GM23338 (cell line): Measurements from ENCODE around the gene ITFG1. TPM values are rescaled to one million over a fixed set of nuclear protein-coding genes. Genes with fewer than 3 reads are reported as not detected.

Source experiments
- ATAC-seq: fragments of 200-7000 bp; cut with Tn5 transposase; 3 replicates; pipeline ENCODE4 v1.9.1; 2020
- DNase-seq: peaks from one replicate; pipeline ENCODE4 v3.0.0-alpha.2; 2015; ENCODE audit warnings: low spot score
- H2AFZ ChIP-seq: fragments of 200-600 bp; sonication (generic); 2 replicates; pipeline ENCODE4 v1.8.0; 2016; ENCODE audit warnings: antibody characterized with exemption, mild to moderate bottlenecking, moderate library complexity
- H3F3A ChIP-seq: fragments of 200-600 bp; sonication (generic); replicated peaks from 2 replicates; pipeline ENCODE4 v1.8.0; 2017; ENCODE audit warnings: antibody characterized with exemption, mixed run types, low read depth
- H3K27ac ChIP-seq: fragments of 200-600 bp; sonication (generic); 2 replicates; pipeline ENCODE4 v1.6.1; 2016; ENCODE audit warnings: low read depth
- H3K27me3 ChIP-seq: fragments of 200-600 bp; sonication (generic); 2 replicates; pipeline ENCODE4 v1.8.0; 2016; ENCODE audit warnings: mild to moderate bottlenecking, mixed run types, moderate library complexity; ENCODE audit not compliant: insufficient read depth
- H3K36me3 ChIP-seq: fragments of 200-600 bp; sonication (generic); 2 replicates; pipeline ENCODE4 v1.8.0; 2016; ENCODE audit warnings: mild to moderate bottlenecking; ENCODE audit not compliant: insufficient read depth
- H3K4me1 ChIP-seq: fragments of 200-600 bp; sonication (generic); 2 replicates; pipeline ENCODE4 v1.8.0; 2016; ENCODE audit warnings: mild to moderate bottlenecking, moderate library complexity; ENCODE audit not compliant: insufficient read depth
- H3K4me2 ChIP-seq: fragments of 200-600 bp; sonication (generic); 2 replicates; pipeline ENCODE4 v1.7.1; 2017; ENCODE audit warnings: mixed run types
- H3K4me3 ChIP-seq: fragments of 200-600 bp; sonication (generic); 2 replicates; pipeline ENCODE4 v1.6.1; 2016; ENCODE audit warnings: mixed run types
- H3K79me2 ChIP-seq: fragments of 200-600 bp; sonication (generic); replicated peaks from 2 replicates; pipeline ENCODE4 v1.8.0; 2017; ENCODE audit warnings: mild to moderate bottlenecking; ENCODE audit not compliant: insufficient read depth
- H3K9me2 ChIP-seq: fragments of 200-600 bp; sonication (generic); 2 replicates; pipeline ENCODE4 v1.8.0; 2017; ENCODE audit not compliant: insufficient read depth
- H4K20me1 ChIP-seq: fragments of 200-600 bp; sonication (generic); replicated peaks from 2 replicates; pipeline ENCODE4 v1.8.0; 2017; ENCODE audit warnings: mild to moderate bottlenecking; ENCODE audit not compliant: insufficient read depth
- H3K27ac Mint-ChIP-seq: 2 replicates; pipeline ENCODE4 v1.8.0; 2020; ENCODE audit warnings: inconsistent platforms, mild to moderate bottlenecking, moderate library complexity, mixed read lengths
- H3K27me3 Mint-ChIP-seq: 3 replicates; pipeline ENCODE4 v1.8.0; 2022; ENCODE audit warnings: low read depth, mild to moderate bottlenecking, moderate library complexity, mixed read lengths, inconsistent platforms; ENCODE audit not compliant: insufficient read depth, poor library complexity
- H3K36me3 Mint-ChIP-seq: 3 replicates; pipeline ENCODE4 v1.8.0; 2021; ENCODE audit warnings: low read depth, mild to moderate bottlenecking, inconsistent platforms, moderate library complexity, mixed read lengths
- H3K4me1 Mint-ChIP-seq: 3 replicates; pipeline ENCODE4 v1.8.0; 2020; ENCODE audit warnings: mild to moderate bottlenecking, inconsistent platforms, mixed read lengths
- H3K4me3 Mint-ChIP-seq: 3 replicates; pipeline ENCODE4 v1.8.0; 2021; ENCODE audit warnings: moderate library complexity, mild to moderate bottlenecking, inconsistent platforms, mixed read lengths
- H3K9me3 Mint-ChIP-seq: 3 replicates; pipeline ENCODE4 v1.8.0; 2020; ENCODE audit warnings: moderate library complexity, mild to moderate bottlenecking, inconsistent platforms, mixed read lengths
- CREB1 ChIP-seq: fragments of 250-450 bp; sonication (Bioruptor Pico); IDR thresholded peaks from 2 replicates; pipeline ENCODE4 v1.5.0; 2020; ENCODE audit warnings: low read depth, mild to moderate bottlenecking, moderate library complexity
- EZH2phosphoT487 ChIP-seq: fragments of 200-600 bp; sonication (generic); IDR thresholded peaks from one replicate; pipeline ENCODE4 v1.8.1; 2018; ENCODE audit warnings: antibody characterized with exemption; ENCODE audit not compliant: unreplicated experiment
- JUNB ChIP-seq: IDR thresholded peaks from one replicate; pipeline ENCODE4 v1.6.1; 2016; ENCODE audit warnings: antibody characterized with exemption; ENCODE audit not compliant: unreplicated experiment
- POLR2AphosphoS5 ChIP-seq: IDR thresholded peaks from 2 replicates; pipeline ENCODE4 v1.6.1; 2016; ENCODE audit warnings: antibody characterized with exemption, low read depth
- REST ChIP-seq: IDR thresholded peaks from one replicate; pipeline ENCODE4 v1.6.1; 2018; ENCODE audit warnings: antibody characterized with exemption; ENCODE audit not compliant: unreplicated experiment
- ZNF114 ChIP-seq: fragments of 250-450 bp; sonication (Bioruptor Pico); IDR thresholded peaks from 2 replicates; pipeline ENCODE4 v1.5.0; 2020; ENCODE audit warnings: mild to moderate bottlenecking, moderate library complexity
- ZNF331 ChIP-seq: fragments of 250-450 bp; sonication (Bioruptor Pico); IDR thresholded peaks from 2 replicates; pipeline ENCODE4 v1.5.0; 2020; ENCODE audit warnings: low read depth, mild to moderate bottlenecking, moderate library complexity
- polyA plus RNA-seq: library from polyadenylated mRNA; unstranded; fragments of >200 nt; fragmentation: Nextera tagmentation; extraction: Ambion mirVana; gene quantifications from 2 replicates; pipeline ENCODE4 v1.2.1, GENCODE V29; 2016
- total RNA-seq: library from RNA; depleted of rRNA; stranded (reverse); fragments of >200 nt; shearing (Covaris generic); gene quantifications from 2 replicates; pipeline ENCODE4 v1.2.3, GENCODE V29; 2014
- TF ChIP-seq, protein P1 (sequence below): IDR thresholded peaks from 2 replicates; pipeline ENCODE4 v1.6.1; 2016; ENCODE audit warnings: antibody characterized with exemption
- TF ChIP-seq, protein P2 (sequence below), 2 experiments: fragments of 200-600 bp in 1 of 2; sonication (generic) in 1 of 2; conservative IDR thresholded peaks; 2 replicates each; pipeline versions ENCODE4 v1.5.1 to v1.6.1; 2016 to 2017; ENCODE audit warnings: antibody characterized with exemption in 2 of 2, low read depth in 2 of 2, mild to moderate bottlenecking in 2 of 2, moderate library complexity in 1 of 2

Gene ITFG1
- total and polyA plus RNA-seq, 2 experiments from 2014 or later = 18.5 to 26.9 TPM

DNA sequence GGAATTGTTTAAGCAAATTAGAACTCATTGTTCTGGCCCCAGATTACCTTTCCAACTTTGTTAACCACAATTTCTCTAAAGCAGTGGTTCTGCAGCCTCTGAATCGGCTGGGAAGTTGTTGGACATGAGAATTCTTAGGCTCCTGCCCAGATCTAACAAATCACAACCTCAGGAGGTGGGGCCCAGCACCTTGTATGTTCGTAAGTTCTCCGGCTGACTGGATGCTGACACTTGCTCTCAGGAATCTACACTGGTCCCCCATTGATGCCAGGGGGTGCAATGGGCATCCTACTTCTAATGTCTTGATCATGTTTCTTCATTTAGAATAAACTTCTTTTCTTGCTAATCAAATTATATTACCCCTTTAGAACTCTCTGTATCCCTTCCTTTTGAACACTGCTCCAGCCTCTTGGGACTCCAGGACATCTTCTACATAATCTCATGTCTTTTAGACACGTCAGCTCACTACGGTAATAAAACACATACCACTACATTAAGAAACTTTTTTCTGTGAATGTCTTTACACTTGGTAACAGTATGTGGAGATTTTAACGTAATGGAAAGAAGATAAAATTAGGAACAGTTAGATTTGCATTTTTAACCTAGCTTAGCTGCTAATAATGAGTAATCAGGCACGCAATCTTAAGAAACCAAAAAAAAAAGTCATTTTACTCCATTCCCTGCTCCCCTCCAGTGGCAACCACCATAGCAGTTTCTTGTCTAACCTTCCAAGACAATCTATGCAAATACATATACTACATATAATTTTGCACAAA is 143.2 kb downstream of the ITFG1 start (continued):
- TF ChIP-seq POLR2AphosphoS5 (no peak), REST (no peak), CREB1 (CRISPR knock-in tag) (no peak)

DNA sequence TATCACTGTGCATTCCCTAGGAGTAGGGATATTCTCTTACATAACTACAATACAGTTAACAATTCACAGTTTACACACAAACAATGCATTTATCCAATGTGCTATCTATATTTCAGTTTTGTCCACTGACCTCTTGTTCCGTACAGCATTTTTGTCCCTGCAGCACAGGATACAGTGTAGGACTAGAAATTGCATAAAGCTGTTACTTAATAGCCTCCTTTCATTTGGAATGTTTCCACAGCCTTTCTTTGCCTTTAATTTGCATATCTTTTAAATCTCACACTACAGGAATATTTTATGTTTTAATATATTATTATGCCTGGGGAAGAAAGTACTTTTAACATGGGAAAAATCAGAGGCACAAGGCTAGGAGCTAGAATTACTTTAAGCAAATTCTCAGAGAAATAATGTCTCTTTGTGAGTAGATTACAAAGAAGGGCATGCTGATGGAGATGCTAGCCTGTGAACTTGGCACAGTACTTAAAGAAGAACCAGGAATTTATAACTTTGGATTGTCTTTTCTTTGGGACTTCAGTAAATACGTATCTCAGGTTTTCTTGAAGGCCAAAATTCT is 144.3 kb downstream of the ITFG1 start:
- H4K20me1 ChIP-seq = no peaks in the 10 kb centered on the region
- H3K4me3 ChIP-seq = no peak overlapping the region
- H3K4me1 ChIP-seq = peaks cover 31% of the 10 kb centered on the region
- Mint-ChIP-seq H3K4me1 (peaks cover 43% of the 10 kb centered on the region), H3K9me3 (no peaks in the 10 kb centered on the region), H3K27ac (no peak overlapping the region), H3K36me3 (no peaks in the 10 kb centered on the region), H3K4me3 (no peak overlapping the region), H3K27me3 (no peaks in the 10 kb centered on the region)
- no peak overlapping the region for H3K4me2 ChIP-seq
- H3K36me3 ChIP-seq = no peaks in the 10 kb centered on the region
- no peak overlapping the region for H2AFZ ChIP-seq
- no peaks in the 10 kb centered on the region for H3K27me3 ChIP-seq
- no peaks in the 10 kb centered on the region for H3F3A ChIP-seq
- H3K79me2 ChIP-seq = no peaks in the 10 kb centered on the region
- no peaks in the 10 kb centered on the region for H3K9me2 ChIP-seq
- no peak overlapping the region for H3K27ac ChIP-seq
- DNase-seq (no peak), ATAC-seq (no peak)
- TF ChIP-seq EZH2phosphoT487 (no peak), JUNB (no peak), ZNF114 (CRISPR knock-in tag) (no peak), CREB1 (CRISPR knock-in tag) (no peak), REST (no peak), ZNF331 (no peak)
- TF ChIP-seq, protein P1, sequence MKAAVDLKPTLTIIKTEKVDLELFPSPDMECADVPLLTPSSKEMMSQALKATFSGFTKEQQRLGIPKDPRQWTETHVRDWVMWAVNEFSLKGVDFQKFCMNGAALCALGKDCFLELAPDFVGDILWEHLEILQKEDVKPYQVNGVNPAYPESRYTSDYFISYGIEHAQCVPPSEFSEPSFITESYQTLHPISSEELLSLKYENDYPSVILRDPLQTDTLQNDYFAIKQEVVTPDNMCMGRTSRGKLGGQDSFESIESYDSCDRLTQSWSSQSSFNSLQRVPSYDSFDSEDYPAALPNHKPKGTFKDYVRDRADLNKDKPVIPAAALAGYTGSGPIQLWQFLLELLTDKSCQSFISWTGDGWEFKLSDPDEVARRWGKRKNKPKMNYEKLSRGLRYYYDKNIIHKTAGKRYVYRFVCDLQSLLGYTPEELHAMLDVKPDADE = no peak
- TF ChIP-seq, protein P2, sequence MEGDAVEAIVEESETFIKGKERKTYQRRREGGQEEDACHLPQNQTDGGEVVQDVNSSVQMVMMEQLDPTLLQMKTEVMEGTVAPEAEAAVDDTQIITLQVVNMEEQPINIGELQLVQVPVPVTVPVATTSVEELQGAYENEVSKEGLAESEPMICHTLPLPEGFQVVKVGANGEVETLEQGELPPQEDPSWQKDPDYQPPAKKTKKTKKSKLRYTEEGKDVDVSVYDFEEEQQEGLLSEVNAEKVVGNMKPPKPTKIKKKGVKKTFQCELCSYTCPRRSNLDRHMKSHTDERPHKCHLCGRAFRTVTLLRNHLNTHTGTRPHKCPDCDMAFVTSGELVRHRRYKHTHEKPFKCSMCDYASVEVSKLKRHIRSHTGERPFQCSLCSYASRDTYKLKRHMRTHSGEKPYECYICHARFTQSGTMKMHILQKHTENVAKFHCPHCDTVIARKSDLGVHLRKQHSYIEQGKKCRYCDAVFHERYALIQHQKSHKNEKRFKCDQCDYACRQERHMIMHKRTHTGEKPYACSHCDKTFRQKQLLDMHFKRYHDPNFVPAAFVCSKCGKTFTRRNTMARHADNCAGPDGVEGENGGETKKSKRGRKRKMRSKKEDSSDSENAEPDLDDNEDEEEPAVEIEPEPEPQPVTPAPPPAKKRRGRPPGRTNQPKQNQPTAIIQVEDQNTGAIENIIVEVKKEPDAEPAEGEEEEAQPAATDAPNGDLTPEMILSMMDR (conservative IDR thresholded peaks at IDR 0.05; ENCODE audit: low read depth in 2 of 2) = no peak
